Uterus (tissue), 2 donors: ENCODE data around the gene MYLK3.

Experiments used
- POLR2A ChIP-seq, 2 donors: fragments of 450-650 bp; IDR thresholded peaks; one replicate each; pipeline ENCODE4 v1.6.1; 2016; ENCODE audit warnings: antibody characterized with exemption in 2 of 2, mild to moderate bottlenecking in 1 of 2, moderate library complexity in 1 of 2
- TF ChIP-seq, protein P1 (sequence below), 4 experiments: fragments of 200-600 bp in 2 of 4; fragments of 450-650 bp in 2 of 4; sonication (generic) in 2 of 4; IDR thresholded peaks; one replicate each; pipeline ENCODE4 v1.5.1; 2016 to 2019; ENCODE audit warnings: antibody characterized with exemption in 4 of 4, mild to moderate bottlenecking in 2 of 4, moderate library complexity in 1 of 4

DNA sequence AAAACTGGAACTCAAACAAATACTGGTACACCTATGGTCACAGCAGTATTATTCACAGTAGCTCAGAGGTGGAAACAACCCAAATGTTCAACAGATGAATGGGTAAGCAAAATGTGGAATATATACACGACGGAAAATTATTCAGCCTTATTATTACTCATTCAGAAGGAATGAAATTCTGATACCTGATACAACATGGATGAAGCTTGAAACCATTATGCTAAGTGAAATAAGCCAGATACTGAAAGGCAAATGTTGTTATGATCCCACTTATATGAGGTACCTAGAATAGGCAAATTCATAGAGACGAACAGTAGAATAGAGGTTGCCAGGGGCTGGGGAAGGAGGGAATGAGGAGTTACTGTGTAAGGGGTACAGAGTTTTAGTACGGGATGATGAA is 27.1 kb upstream of the MYLK3 start:
- TF ChIP-seq, protein P1, sequence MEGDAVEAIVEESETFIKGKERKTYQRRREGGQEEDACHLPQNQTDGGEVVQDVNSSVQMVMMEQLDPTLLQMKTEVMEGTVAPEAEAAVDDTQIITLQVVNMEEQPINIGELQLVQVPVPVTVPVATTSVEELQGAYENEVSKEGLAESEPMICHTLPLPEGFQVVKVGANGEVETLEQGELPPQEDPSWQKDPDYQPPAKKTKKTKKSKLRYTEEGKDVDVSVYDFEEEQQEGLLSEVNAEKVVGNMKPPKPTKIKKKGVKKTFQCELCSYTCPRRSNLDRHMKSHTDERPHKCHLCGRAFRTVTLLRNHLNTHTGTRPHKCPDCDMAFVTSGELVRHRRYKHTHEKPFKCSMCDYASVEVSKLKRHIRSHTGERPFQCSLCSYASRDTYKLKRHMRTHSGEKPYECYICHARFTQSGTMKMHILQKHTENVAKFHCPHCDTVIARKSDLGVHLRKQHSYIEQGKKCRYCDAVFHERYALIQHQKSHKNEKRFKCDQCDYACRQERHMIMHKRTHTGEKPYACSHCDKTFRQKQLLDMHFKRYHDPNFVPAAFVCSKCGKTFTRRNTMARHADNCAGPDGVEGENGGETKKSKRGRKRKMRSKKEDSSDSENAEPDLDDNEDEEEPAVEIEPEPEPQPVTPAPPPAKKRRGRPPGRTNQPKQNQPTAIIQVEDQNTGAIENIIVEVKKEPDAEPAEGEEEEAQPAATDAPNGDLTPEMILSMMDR (IDR thresholded peaks at IDR 0.05): no peak
- TF ChIP-seq POLR2A (IDR thresholded peaks at IDR 0.05): no peak
